MM.1S (cell line): Measurements from ENCODE around the gene GNAI2.

Source experiments
- CTCF ChIP-seq: fragments of 300-600 bp; sonication (generic); IDR thresholded peaks from 2 replicates; pipeline ENCODE4 v1.5.1; 2016; ENCODE audit warnings: antibody characterized with exemption, low read length, mixed read lengths
- EZH2 ChIP-seq: fragments of 300-600 bp; sonication (generic); optimal IDR thresholded peaks from 2 replicates; pipeline ENCODE3; 2017; ENCODE audit warnings: low read depth, mild to moderate bottlenecking, antibody characterized with exemption, low read length, mixed read lengths

- TF ChIP-seq CTCF (no peak), EZH2 (no peak)
Measured at GRCh38 chr3:50221051-50221410, 15.0 kb upstream of the GNAI2 start.
